Measurements from ENCODE around the gene CRYBG1.

- TF ChIP-seq CTCF (conservative IDR thresholded peaks at IDR 0.05), result no peak
- no peak for TF ChIP-seq ZFX (IDR thresholded peaks at IDR 0.05)
Measured at GRCh38 chr6:106614166-106614565, 253.6 kb downstream of the CRYBG1 start.
